D721Med (cell line): ENCODE data around the gene TMEM114.
A peak's percentile ranks its signal among the peaks of the same experiment; 100 is the strongest.
"Not testable (repeated sequence)": the region's sequence is repeated elsewhere in the genome, so short reads cannot be mapped to it uniquely, and the experiment has no call there.

Experiments
- DNase-seq: peaks from one replicate; pipeline ENCODE4 v3.0.0; 2011; ENCODE audit warnings: low spot score; ENCODE audit not compliant: insufficient read length
- FAIRE-seq: peaks from 2 replicates; lab custom pipeline; 2011; peaks lifted over from hg19 to GRCh38; lab: Jason Lieb, UNC
- TF ChIP-seq, protein P1 (sequence below): IDR thresholded peaks from 2 replicates; pipeline ENCODE4 v1.5.1; 2012; ENCODE audit warnings: mild to moderate bottlenecking, control low read depth; ENCODE audit not compliant: insufficient read depth; ENCODE audit errors: missing control alignments

TMEM114 gene

DNA sequence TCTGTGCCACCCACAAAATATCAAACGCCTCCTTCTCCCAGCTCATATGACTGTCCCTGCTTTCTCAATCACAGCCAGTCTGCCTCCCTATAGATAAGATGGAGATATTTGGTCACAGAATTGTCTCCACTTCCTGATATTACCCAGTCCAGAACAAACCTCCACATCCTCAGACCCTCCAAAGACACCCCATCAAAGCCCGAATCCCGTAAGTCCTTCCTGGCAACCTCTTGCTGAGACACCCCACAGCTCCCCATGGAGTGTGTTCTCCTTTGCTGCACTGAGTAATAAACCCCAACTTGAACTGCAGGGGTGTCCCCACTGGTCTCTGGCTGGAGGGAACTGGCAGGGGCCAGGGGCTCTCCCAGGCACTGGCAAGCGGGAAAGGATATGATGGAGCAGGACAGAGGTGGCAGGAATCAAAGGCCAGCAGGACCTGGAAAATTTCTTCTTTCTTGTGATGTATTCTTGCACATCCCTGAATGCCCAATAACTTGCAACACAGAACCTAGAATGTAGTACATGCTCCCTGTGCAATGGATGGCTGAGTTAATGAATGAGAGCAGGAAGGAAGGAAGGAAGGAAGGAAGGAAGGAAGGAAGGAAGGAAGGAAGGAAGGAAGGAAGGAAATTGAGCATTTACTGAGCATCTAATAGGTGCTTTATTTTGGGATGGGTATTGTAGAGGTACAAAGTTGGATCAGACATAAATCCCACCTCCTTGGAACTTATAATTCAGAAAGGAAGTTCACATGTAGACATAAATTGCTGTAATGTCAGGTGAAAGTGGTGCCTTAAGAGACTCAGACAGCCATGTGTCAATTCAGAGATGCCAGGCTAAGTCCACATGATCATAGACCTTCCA, 13.9 kb downstream of the TMEM114 start:
- no peak for FAIRE-seq
- TF ChIP-seq, protein P1, sequence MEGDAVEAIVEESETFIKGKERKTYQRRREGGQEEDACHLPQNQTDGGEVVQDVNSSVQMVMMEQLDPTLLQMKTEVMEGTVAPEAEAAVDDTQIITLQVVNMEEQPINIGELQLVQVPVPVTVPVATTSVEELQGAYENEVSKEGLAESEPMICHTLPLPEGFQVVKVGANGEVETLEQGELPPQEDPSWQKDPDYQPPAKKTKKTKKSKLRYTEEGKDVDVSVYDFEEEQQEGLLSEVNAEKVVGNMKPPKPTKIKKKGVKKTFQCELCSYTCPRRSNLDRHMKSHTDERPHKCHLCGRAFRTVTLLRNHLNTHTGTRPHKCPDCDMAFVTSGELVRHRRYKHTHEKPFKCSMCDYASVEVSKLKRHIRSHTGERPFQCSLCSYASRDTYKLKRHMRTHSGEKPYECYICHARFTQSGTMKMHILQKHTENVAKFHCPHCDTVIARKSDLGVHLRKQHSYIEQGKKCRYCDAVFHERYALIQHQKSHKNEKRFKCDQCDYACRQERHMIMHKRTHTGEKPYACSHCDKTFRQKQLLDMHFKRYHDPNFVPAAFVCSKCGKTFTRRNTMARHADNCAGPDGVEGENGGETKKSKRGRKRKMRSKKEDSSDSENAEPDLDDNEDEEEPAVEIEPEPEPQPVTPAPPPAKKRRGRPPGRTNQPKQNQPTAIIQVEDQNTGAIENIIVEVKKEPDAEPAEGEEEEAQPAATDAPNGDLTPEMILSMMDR = no peak
- DNase-seq = no peak

DNA sequence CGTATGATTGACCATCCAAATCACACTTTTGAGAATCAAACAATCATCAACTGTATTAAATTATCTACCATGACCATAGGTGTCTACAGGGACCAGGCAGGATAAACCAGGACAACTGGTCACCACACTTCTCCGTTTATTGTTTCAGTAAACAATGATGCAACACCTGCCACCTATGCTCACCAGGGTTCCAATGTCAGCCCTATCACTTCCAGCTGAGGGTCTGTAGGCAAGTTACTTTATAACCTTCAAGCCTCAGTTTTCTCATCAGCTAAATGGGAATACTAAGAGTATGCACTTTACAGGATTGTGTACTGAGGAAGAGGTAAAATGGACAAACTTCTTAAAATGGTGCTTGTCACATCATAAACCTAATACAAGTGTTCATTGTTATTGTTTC, 14.9 kb downstream of the TMEM114 start:
- no peak for FAIRE-seq
- DNase-seq = no peak
- TF ChIP-seq, protein P1 = no peak

DNA sequence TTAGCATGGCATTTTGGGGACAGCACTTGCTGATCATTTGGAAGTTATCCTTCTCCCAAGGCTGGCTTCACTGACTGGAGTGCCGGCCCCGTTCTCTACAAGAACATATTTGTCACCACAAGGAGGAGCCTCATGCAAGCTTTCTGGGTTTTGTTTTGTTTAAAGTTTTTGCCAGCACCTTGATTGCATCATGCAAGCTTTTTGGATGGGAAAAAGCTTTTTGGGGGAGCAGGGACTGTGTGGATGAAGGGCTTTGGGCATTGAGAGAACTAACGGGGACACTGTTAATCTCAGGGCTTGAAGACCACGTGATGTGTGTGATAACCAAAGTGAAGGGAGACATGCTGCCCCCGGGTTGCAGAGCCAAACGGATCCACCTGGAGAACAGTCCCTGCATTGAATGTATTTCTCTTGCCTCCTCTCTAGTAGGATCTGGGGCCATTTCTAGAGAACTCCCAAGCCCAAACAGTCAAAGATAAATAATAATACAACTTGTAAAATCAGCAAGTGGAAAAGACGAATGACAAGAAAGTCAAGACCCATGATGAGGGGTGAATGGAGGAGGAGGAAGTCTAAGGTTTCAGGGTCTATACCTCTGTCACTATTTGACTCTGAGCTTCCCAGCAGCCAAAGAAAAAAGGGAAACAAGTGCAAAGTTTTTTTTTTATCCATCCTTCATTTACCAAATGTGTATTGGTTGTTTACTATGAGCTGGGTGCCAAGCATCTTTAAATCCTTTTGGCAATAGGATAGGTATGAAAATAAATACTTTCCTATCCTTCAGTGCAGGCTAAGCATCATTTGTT, 17.2 kb downstream of the TMEM114 start:
- TF ChIP-seq, protein P1 = peak; percentile 36
- DNase-seq = no peak
- no peak for FAIRE-seq

DNA sequence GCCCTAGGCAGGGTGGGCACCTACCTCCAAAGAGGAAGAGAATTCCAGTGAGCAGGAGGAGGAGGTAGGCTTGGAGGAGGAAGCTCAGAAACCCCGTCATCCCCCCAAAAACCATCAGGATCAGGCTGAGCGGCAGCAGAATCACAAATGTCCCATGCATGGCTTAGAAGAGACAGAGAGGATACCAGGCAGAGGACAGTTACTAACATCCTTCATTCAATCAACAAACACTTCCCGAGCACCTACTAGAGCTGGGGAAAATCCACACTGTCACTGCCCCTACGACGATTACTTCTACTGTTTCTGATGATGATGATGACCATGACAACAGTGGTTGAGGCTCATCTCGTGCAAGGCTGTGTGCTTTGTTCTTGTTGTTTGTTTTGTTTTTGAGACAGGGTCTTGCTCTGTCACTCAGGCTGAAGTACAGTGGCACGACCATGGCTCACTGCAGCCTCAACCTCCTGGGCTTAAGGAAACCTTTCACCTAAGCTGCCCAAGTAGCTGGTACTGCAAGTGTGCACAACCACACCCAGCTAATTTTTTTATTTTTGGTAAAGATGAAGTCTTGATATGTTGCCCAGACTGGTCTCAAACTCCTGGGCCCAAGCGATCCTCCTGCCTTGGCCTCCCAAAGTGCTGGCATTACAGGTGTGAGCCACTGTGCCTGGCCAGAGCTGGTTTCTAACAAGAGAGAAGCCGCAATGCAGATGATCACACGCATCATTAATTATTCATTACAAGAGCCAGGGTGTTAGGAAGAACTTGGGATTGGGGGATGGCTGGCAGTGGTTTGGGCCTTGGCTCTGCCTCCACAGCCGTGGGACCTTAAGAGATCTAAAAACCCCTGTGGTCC, 18.0 kb downstream of the TMEM114 start:
- no peak for DNase-seq
- TF ChIP-seq, protein P1 = no peak
- no peak for FAIRE-seq

DNA sequence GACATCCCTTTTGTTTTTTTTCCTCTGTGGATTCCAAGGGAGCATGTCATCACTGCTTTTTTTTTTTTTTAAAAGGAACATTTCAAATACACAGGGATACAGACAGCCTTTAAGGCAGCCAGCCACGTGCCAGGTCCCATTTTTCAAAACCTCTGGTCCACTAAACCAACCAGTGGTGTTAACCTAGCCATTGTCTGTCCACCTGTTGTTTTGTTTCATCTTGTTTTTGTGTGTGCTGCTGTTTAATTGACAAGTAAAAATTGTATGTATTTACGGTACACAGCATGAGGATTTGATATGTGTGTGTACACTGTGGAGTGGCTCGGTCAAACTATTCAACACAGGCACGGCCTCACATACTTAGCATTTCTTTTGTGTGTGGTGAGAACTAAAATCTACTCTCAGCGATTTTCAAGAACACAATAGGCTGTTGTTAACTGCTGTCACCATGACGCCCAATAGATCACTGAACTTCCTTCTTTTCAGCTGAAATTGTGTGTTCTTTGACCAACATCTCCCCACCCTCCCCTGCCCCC, 19.2 kb downstream of the TMEM114 start:
- TF ChIP-seq, protein P1 = no peak
- FAIRE-seq (no peak), DNase-seq (no peak)

DNA sequence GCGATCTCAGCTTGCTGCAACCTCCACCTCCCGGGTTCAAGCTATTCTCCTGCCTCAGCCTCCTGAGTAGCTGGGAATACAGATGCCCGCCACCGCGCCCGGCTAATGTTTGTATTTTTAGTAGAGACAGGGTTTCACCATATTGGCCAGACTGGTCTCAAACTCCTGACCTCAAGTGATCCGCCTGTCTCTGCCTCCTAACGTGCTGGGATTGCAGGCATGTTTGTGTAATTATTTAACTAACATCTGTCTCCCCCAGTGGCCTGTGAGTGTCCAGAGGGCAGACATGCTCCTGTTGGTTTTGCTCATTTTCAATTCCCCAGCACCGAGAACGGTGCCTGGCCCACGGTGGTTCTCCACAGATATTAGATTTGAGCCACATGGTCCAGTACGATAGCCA, 19.9 kb downstream of the TMEM114 start:
- not testable (repeated sequence) for DNase-seq, FAIRE-seq
